K562 (cell line): ENCODE results near the gene PIGQ. TPM values are rescaled to one million over a fixed set of nuclear protein-coding genes. Genes with fewer than 3 reads are reported as not detected.

Experiments used
- ATAC-seq: fragments of 200-7000 bp; cut with Tn5 transposase; 3 replicates; pipeline ENCODE4 v1.9.1; 2020; ENCODE audit warnings: moderate library complexity
- BruUV-seq: library from RNA; stranded (reverse); fragments of 400-500 nt; replicated peaks from 2 replicates; lab custom pipeline; 2021; lab: Mats Ljungman, UMichigan
- CTCF ChIA-PET: fragments of 300-600 bp; formaldehyde crosslinking; extraction: SDS; loops from one replicate; lab custom pipeline; 2021; ENCODE audit warnings: low intra/inter-chr PET ratio; lab: Yijun Ruan, JAX
- POLR2A ChIA-PET: fragments of 300-600, 350-650 bp; sonication (Branson Sonifier 250); formaldehyde crosslinking; extraction: SDS; loops from one replicate; lab custom pipeline; 2021; ENCODE audit warnings: antibody characterized with exemption, inconsistent platforms; lab: Yijun Ruan, JAX
- DNase-seq, 4 experiments: peaks; one replicate each; pipeline versions ENCODE4 v3.0.0 to v3.0.0-alpha.2; 2011 to 2018; ENCODE audit warnings: low spot score in 3 of 4, mixed read lengths in 3 of 4; ENCODE audit errors: extremely low read depth in 1 of 4
- FAIRE-seq: peaks from 2 replicates; lab custom pipeline; 2011; peaks lifted over from hg19 to GRCh38; lab: Jason Lieb, UNC
- H2AFZ ChIP-seq: 2 replicates; pipeline ENCODE4 v1.6.0; 2011; ENCODE audit warnings: low read depth, low read length, control low read depth, inconsistent platforms
- H3K27ac ChIP-seq: fragments of 200-600 bp; 3 replicates; pipeline ENCODE4 v1.8.0; 2011; ENCODE audit warnings: low read depth, mild to moderate bottlenecking, control low read depth, inconsistent platforms, low read length, moderate library complexity, mixed read lengths; ENCODE audit errors: extremely low read depth
- H3K27me3 ChIP-seq, 2 experiments: fragments of 300-600 bp in 1 of 2; 2 replicates in 1 of 2; 3 replicates in 1 of 2; pipeline versions ENCODE4 v1.6.0 to v1.8.0; 2011; ENCODE audit warnings: inconsistent platforms in 2 of 2, low read length in 2 of 2, mild to moderate bottlenecking in 1 of 2, mixed read lengths in 1 of 2, moderate library complexity in 1 of 2; ENCODE audit not compliant: control insufficient read depth in 2 of 2, insufficient read depth in 2 of 2
- H3K36me3 ChIP-seq: fragments of 300-600 bp; 3 replicates; pipeline ENCODE4 v1.8.0; 2011; ENCODE audit warnings: mild to moderate bottlenecking, low read length, inconsistent platforms; ENCODE audit not compliant: control insufficient read depth, insufficient read depth
- H3K4me1 ChIP-seq, 2 experiments: fragments of 200-600 bp in 1 of 2; replicated peaks in 1 of 2; 2 replicates in 1 of 2; 3 replicates in 1 of 2; pipeline versions ENCODE4 v1.5.1 to v1.8.0; 2011; ENCODE audit warnings: inconsistent platforms in 2 of 2, low read length in 2 of 2, mild to moderate bottlenecking in 1 of 2, mixed read lengths in 1 of 2, moderate library complexity in 1 of 2; ENCODE audit not compliant: control insufficient read depth in 2 of 2, insufficient read depth in 2 of 2
- H3K4me2 ChIP-seq: 2 replicates; pipeline ENCODE4 v1.6.1; 2011; ENCODE audit warnings: low read length, control low read depth, inconsistent platforms, mixed read lengths; ENCODE audit not compliant: insufficient read depth
- H3K4me3 ChIP-seq: fragments of 200-600 bp; sonication (generic), shearing (Covaris generic); 2 replicates; pipeline ENCODE4 v1.5.1; 2016; ENCODE audit warnings: control low read depth, inconsistent platforms
- H3K79me2 ChIP-seq: fragments of 200-600 bp; 3 replicates; pipeline ENCODE4 v1.8.0; 2011; ENCODE audit warnings: low read length, inconsistent platforms; ENCODE audit not compliant: control insufficient read depth, insufficient read depth
- H3K9ac ChIP-seq, 2 experiments: 2 replicates each; pipeline versions ENCODE4 v1.6.0 to v1.6.1; 2011; ENCODE audit warnings: low read depth in 2 of 2, low read length in 2 of 2, control low read depth in 1 of 2, inconsistent platforms in 1 of 2, mild to moderate bottlenecking in 1 of 2, mixed read lengths in 1 of 2; ENCODE audit not compliant: insufficient read depth in 1 of 2
- H3K9me1 ChIP-seq: one replicate; pipeline ENCODE4 v1.6.0; 2011; ENCODE audit warnings: inconsistent platforms, mild to moderate bottlenecking, low read length, moderate library complexity; ENCODE audit not compliant: control insufficient read depth, insufficient read depth
- H3K9me3 ChIP-seq: replicated peaks from 2 replicates; pipeline ENCODE4 v1.5.1; 2011; ENCODE audit warnings: low read depth, low read length, inconsistent platforms; ENCODE audit not compliant: control insufficient read depth, insufficient read depth
- H4K20me1 ChIP-seq: replicated peaks from 2 replicates; pipeline ENCODE4 v1.6.1; 2011; ENCODE audit warnings: low read length, inconsistent platforms, mixed read lengths; ENCODE audit not compliant: control insufficient read depth, insufficient read depth
- BRF1 ChIP-seq: IDR thresholded peaks from 3 replicates; pipeline ENCODE4 v1.6.1; 2011; ENCODE audit warnings: borderline replicate concordance, mild to moderate bottlenecking; ENCODE audit not compliant: insufficient read length; ENCODE audit errors: extremely low read depth
- NCOR1 ChIP-seq: fragments of 450-650 bp; IDR thresholded peaks from 2 replicates; pipeline ENCODE4 v1.6.1; 2016; ENCODE audit warnings: mild to moderate bottlenecking, moderate library complexity
- ZNF253 ChIP-seq: fragments of 250-450 bp; sonication (Bioruptor Pico); conservative IDR thresholded peaks from 2 replicates; pipeline ENCODE4 v1.6.1; 2021; ENCODE audit warnings: mild to moderate bottlenecking
- ZNF589 ChIP-seq: fragments of 200-800 bp; sonication (Bioruptor generic); IDR thresholded peaks from 2 replicates; pipeline ENCODE4 v1.6.1; 2016; ENCODE audit warnings: low read depth, missing genetic modification characterization, missing compliant biosample characterization
- WGBS: fragments of 100-300 bp; shearing (Covaris generic); methylation state at CpG from one replicate; pipeline ENCODE4 v1.1.6; 2016; ENCODE audit warnings: low coverage, mixed read lengths; ENCODE audit not compliant: insufficient coverage; ENCODE audit errors: missing lambda C conversion rate; 5-methylcytosine and 5-hydroxymethylcytosine counted together
- in situ Hi-C: fragments of 300-500 bp; cut with MboI; formaldehyde crosslinking; loops from 4 replicates; pipeline ENCODE4 v1.15.0; 2018; ENCODE audit warnings: inconsistent platforms, mixed read lengths
- intact Hi-C: fragments of 100-400 bp; cut with micrococcal nuclease; formaldehyde crosslinking; loops from 2 replicates; pipeline ENCODE4 v1.14.2; 2022
- polyA plus RNA-seq, 8 experiments: library from polyadenylated mRNA; depleted of rRNA in 4 of 8; stranded (reverse) in 5 of 8; unstranded in 3 of 8; fragments of >200 nt; fragmentation: Nextera tagmentation in 2 of 8; fragmentation: Illumina TruSeq in 1 of 8; extraction: Ambion mirVana in 2 of 8; extraction: Trizol in 1 of 8; gene quantifications; 2 replicates each; pipeline versions ENCODE4 v1.2.1 to v1.2.3, GENCODE V29; 2011 to 2014; ENCODE audit warnings: inconsistent platforms in 1 of 8, missing spikeins in 1 of 8
- total RNA-seq, 7 experiments: library from RNA; depleted of rRNA in 6 of 7; stranded (reverse); fragments of >200 nt in 6 of 7; fragmentation: Illumina TruSeq in 2 of 7; extraction: Trizol in 2 of 7; gene quantifications; 2 replicates each; pipeline versions ENCODE4 v1.2.1 to v1.2.3, GENCODE V29; 2011 to 2021; ENCODE audit warnings: low replicate concordance in 1 of 7
- TF ChIP-seq, protein P1 (sequence below): IDR thresholded peaks from 2 replicates; pipeline ENCODE4 v1.6.1; 2012; ENCODE audit warnings: low read depth, low read length, improper control_type of control experiment, borderline replicate concordance
- TF ChIP-seq, protein P2 (sequence below): fragments of 450-650 bp; IDR thresholded peaks from 2 replicates; pipeline ENCODE4 v1.6.1; 2016; ENCODE audit warnings: low read depth, mild to moderate bottlenecking, moderate library complexity
- TF ChIP-seq, protein P3 (sequence below): sonication (generic); formaldehyde crosslinking; IDR thresholded peaks from 2 replicates; pipeline ENCODE4 v1.8.1; 2023; ENCODE audit warnings: mild to moderate bottlenecking, missing genetic modification reagents
- TF ChIP-seq, protein P4 (sequence below): sonication (generic); formaldehyde crosslinking; IDR thresholded peaks from 2 replicates; pipeline ENCODE4 v1.8.0; 2022; ENCODE audit warnings: mild to moderate bottlenecking, missing genetic modification reagents
- TF ChIP-seq, protein P5 (sequence below): fragments of 250-450 bp; sonication (Bioruptor Pico); IDR thresholded peaks from 2 replicates; pipeline ENCODE4 v1.5.0; 2020; ENCODE audit warnings: mild to moderate bottlenecking

PIGQ gene
- total and polyA plus RNA-seq, 9 of the 15 experiments (the other 6 are each of a cell fraction or from before 2014, with no cell fraction given): 0.20 to 49.6 (median 11.7) TPM

DNA sequence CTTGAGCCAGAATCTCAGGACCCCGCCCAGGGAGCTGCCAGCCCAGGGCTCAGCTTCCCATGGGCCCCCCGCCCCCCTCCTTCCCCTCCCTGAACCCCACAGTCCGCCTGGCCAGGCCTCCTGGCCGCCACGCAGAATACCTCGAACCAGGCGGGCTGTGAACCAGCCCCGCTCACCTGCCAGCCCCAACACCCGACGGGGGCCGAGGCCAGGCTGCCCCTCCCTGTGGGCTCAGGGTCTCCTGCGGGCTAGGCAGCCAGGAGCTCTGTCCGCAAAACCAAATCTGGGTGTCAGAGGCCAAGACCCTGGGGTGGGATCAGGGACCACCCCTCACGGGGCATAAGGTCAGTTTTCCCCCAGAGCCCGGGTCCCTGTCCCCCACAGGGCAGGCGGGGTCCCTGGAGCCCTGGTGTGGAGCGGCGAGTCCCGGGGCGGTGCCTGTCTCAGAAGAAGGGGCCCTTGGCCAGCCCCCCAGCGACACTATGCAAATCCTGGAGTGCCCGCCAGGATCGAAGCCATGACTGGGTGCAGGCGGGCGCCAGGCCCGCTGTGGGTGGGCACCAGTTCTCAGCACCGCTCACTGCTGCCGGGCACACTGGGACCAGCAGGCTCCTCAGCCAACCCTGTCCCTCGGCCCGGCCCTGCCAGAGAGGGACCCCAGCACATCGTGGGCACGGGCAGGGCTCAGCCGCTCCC is 16.0 kb upstream of the PIGQ start:
- in situ Hi-C loops: no loop called here
- Histone ChIP-seq H3K36me3 (peaks cover 46% of the 10 kb centered on the region; the same call in 1 of the 3 replicates), H3K4me2 (no peak overlapping the region), H3K27me3 (no peaks in the 10 kb centered on the region), H3K9me1 (no peaks in the 10 kb centered on the region), H3K9ac (no peak overlapping the region), H4K20me1 (no peaks in the 10 kb centered on the region), H3K9me3 (no peaks in the 10 kb centered on the region), H3K4me3 (no peak overlapping the region), H3K27ac (no peak overlapping the region), H2AFZ (no peak overlapping the region), H3K79me2 (peaks cover 5% of the 10 kb centered on the region; the same call in 1 of the 3 replicates), H3K4me1 (peaks cover 0 to 54% of the 10 kb centered on the region in 2 experiments; a peak in 2 of 5 replicates)
- intact Hi-C loops: no loop called here
- ChIA-PET CTCF (no interaction called here), POLR2A (interaction anchor here (1.1 kb wide), 1 partner anchor 17 kb away, joined by 4 read pairs; no protein-coding TSS in a partner anchor)
- WGBS: 94% methylated on average over 14 of the region's 33 CpGs
- FAIRE-seq (no peak), ATAC-seq (no peak), DNase-seq (no peak)
- TSS peak; percentile 64 for BruUV-seq
- TF ChIP-seq ZNF253 (CRISPR knock-in tag) (no peak), NCOR1 (no peak), ZNF589 (CRISPR knock-in tag) (no peak), BRF1 (no peak)
- TF ChIP-seq, protein P1, sequence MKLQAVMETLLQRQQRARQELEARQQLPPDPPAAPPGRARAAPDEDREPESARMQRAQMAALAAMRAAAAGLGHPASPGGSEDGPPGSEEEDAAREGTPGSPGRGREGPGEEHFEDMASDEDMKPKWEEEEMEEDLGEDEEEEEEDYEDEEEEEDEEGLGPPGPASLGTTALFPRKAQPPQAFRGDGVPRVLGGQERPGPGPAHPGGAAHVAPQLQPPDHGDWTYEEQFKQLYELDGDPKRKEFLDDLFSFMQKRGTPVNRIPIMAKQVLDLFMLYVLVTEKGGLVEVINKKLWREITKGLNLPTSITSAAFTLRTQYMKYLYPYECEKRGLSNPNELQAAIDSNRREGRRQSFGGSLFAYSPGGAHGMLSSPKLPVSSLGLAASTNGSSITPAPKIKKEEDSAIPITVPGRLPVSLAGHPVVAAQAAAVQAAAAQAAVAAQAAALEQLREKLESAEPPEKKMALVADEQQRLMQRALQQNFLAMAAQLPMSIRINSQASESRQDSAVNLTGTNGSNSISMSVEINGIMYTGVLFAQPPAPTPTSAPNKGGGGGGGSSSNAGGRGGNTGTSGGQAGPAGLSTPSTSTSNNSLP: no peak
- TF ChIP-seq, protein P2, sequence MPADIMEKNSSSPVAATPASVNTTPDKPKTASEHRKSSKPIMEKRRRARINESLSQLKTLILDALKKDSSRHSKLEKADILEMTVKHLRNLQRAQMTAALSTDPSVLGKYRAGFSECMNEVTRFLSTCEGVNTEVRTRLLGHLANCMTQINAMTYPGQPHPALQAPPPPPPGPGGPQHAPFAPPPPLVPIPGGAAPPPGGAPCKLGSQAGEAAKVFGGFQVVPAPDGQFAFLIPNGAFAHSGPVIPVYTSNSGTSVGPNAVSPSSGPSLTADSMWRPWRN: no peak
- TF ChIP-seq, protein P3, sequence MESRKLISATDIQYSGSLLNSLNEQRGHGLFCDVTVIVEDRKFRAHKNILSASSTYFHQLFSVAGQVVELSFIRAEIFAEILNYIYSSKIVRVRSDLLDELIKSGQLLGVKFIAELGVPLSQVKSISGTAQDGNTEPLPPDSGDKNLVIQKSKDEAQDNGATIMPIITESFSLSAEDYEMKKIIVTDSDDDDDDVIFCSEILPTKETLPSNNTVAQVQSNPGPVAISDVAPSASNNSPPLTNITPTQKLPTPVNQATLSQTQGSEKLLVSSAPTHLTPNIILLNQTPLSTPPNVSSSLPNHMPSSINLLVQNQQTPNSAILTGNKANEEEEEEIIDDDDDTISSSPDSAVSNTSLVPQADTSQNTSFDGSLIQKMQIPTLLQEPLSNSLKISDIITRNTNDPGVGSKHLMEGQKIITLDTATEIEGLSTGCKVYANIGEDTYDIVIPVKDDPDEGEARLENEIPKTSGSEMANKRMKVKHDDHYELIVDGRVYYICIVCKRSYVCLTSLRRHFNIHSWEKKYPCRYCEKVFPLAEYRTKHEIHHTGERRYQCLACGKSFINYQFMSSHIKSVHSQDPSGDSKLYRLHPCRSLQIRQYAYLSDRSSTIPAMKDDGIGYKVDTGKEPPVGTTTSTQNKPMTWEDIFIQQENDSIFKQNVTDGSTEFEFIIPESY (CRISPR knock-in tag): 0 out of 2 replicates have a peak, but pooled peaks have one; percentile 13
- TF ChIP-seq, protein P4, sequence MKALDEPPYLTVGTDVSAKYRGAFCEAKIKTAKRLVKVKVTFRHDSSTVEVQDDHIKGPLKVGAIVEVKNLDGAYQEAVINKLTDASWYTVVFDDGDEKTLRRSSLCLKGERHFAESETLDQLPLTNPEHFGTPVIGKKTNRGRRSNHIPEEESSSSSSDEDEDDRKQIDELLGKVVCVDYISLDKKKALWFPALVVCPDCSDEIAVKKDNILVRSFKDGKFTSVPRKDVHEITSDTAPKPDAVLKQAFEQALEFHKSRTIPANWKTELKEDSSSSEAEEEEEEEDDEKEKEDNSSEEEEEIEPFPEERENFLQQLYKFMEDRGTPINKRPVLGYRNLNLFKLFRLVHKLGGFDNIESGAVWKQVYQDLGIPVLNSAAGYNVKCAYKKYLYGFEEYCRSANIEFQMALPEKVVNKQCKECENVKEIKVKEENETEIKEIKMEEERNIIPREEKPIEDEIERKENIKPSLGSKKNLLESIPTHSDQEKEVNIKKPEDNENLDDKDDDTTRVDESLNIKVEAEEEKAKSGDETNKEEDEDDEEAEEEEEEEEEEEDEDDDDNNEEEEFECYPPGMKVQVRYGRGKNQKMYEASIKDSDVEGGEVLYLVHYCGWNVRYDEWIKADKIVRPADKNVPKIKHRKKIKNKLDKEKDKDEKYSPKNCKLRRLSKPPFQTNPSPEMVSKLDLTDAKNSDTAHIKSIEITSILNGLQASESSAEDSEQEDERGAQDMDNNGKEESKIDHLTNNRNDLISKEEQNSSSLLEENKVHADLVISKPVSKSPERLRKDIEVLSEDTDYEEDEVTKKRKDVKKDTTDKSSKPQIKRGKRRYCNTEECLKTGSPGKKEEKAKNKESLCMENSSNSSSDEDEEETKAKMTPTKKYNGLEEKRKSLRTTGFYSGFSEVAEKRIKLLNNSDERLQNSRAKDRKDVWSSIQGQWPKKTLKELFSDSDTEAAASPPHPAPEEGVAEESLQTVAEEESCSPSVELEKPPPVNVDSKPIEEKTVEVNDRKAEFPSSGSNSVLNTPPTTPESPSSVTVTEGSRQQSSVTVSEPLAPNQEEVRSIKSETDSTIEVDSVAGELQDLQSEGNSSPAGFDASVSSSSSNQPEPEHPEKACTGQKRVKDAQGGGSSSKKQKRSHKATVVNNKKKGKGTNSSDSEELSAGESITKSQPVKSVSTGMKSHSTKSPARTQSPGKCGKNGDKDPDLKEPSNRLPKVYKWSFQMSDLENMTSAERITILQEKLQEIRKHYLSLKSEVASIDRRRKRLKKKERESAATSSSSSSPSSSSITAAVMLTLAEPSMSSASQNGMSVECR (CRISPR knock-in tag): no peak
- TF ChIP-seq, protein P5, sequence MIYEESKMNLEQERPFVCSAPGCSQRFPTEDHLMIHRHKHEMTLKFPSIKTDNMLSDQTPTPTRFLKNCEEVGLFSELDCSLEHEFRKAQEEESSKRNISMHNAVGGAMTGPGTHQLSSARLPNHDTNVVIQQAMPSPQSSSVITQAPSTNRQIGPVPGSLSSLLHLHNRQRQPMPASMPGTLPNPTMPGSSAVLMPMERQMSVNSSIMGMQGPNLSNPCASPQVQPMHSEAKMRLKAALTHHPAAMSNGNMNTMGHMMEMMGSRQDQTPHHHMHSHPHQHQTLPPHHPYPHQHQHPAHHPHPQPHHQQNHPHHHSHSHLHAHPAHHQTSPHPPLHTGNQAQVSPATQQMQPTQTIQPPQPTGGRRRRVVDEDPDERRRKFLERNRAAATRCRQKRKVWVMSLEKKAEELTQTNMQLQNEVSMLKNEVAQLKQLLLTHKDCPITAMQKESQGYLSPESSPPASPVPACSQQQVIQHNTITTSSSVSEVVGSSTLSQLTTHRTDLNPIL (CRISPR knock-in tag): no peak
